Fibroblast of mammary gland (primary cell): Measurements from ENCODE around the gene EXOSC1.

Experiments
- DNase-seq: peaks from one replicate; pipeline ENCODE4 v3.0.0-alpha.2; 2010; ENCODE audit warnings: low read depth
- H3K4me3 ChIP-seq: 2 replicates; pipeline ENCODE4 v1.5.1; 2011; ENCODE audit warnings: low read depth, mild to moderate bottlenecking, low read length, moderate library complexity; ENCODE audit not compliant: control insufficient read depth
- CTCF ChIP-seq: conservative IDR thresholded peaks from 2 replicates; pipeline ENCODE4 v1.5.1; 2011; ENCODE audit warnings: low read depth, low read length, inconsistent platforms; ENCODE audit not compliant: control insufficient read depth, insufficient read depth

The EXOSC1 gene

GRCh38 chr10:97388152-97388551, 57.7 kb downstream of the EXOSC1 start:
- TF ChIP-seq CTCF: no peak

More at GRCh38 chr10:97388152-97388551, 57.7 kb downstream of the EXOSC1 start:
- DNase-seq: no peak
- H3K4me3 ChIP-seq: no peak overlapping the region
